KMS-11 (cell line): Measurements from ENCODE around the gene ELMO1.

Experiments used
- H2AFZ ChIP-seq: fragments of 200-600 bp; sonication (generic); 2 replicates; pipeline ENCODE4 v1.6.1; 2016; ENCODE audit warnings: antibody characterized with exemption, mixed run types, low read depth
- H3K27ac ChIP-seq: fragments of 200-600 bp; sonication (generic); 2 replicates; pipeline ENCODE4 v1.6.1; 2016; ENCODE audit warnings: mild to moderate bottlenecking, mixed run types
- H3K27me3 ChIP-seq: fragments of 200-600 bp; sonication (generic); 2 replicates; pipeline ENCODE4 v1.6.1; 2017; ENCODE audit warnings: mild to moderate bottlenecking, low read depth, mixed run types, moderate library complexity; ENCODE audit not compliant: insufficient read depth
- H3K36me3 ChIP-seq: fragments of 200-600 bp; sonication (generic); 2 replicates; pipeline ENCODE4 v1.6.1; 2017; ENCODE audit warnings: mild to moderate bottlenecking, mixed run types; ENCODE audit not compliant: insufficient read depth
- H3K4me1 ChIP-seq: fragments of 200-600 bp; sonication (generic); 2 replicates; pipeline ENCODE4 v1.6.1; 2016; ENCODE audit warnings: mild to moderate bottlenecking, low read depth, mixed run types; ENCODE audit not compliant: poor library complexity, severe bottlenecking
- H3K4me2 ChIP-seq: fragments of 200-600 bp; sonication (generic); 2 replicates; pipeline ENCODE4 v1.7.0; 2016; ENCODE audit warnings: mild to moderate bottlenecking, mixed run types
- H3K4me3 ChIP-seq: fragments of 200-600 bp; sonication (generic); IDR thresholded peaks from 2 replicates; pipeline ENCODE4 v1.6.1; 2017; ENCODE audit warnings: low read depth, low read length, mixed read lengths; ENCODE audit not compliant: insufficient read depth
- H3K79me2 ChIP-seq: fragments of 200-600 bp; sonication (generic); 2 replicates; pipeline ENCODE4 v1.6.1; 2016; ENCODE audit warnings: low read depth, mixed run types; ENCODE audit not compliant: insufficient read depth
- H3K9ac ChIP-seq: fragments of 200-600 bp; sonication (generic); 2 replicates; pipeline ENCODE4 v1.6.1; 2016; ENCODE audit warnings: mild to moderate bottlenecking, mixed run types
- H4K20me1 ChIP-seq: fragments of 200-600 bp; sonication (generic); 2 replicates; pipeline ENCODE4 v1.6.1; 2016; ENCODE audit warnings: mild to moderate bottlenecking, mixed run types; ENCODE audit not compliant: insufficient read depth
- CTCF ChIP-seq: fragments of 200-600 bp; sonication (generic); conservative IDR thresholded peaks from 2 replicates; pipeline ENCODE4 v1.6.1; 2017; ENCODE audit warnings: low read depth, mild to moderate bottlenecking, antibody characterized with exemption, low read length, moderate library complexity, mixed read lengths

ELMO1 gene

GRCh38 chr7:37450035-37450434 is 1.4 kb upstream of the ELMO1 start:
- Histone ChIP-seq H2AFZ (peak overlapping the region; percentile 93), H3K9ac (no peak overlapping the region), H4K20me1 (no peaks in the 10 kb centered on the region), H3K27ac (no peak overlapping the region), H3K79me2 (no peaks in the 10 kb centered on the region), H3K36me3 (no peaks in the 10 kb centered on the region), H3K4me2 (peak overlapping the region; percentile 99; the same call in 1 of the 2 replicates), H3K4me3 (no peak overlapping the region), H3K4me1 (peaks cover 8% of the 10 kb centered on the region), H3K27me3 (no peaks in the 10 kb centered on the region)
- no peak for TF ChIP-seq CTCF

DNA sequence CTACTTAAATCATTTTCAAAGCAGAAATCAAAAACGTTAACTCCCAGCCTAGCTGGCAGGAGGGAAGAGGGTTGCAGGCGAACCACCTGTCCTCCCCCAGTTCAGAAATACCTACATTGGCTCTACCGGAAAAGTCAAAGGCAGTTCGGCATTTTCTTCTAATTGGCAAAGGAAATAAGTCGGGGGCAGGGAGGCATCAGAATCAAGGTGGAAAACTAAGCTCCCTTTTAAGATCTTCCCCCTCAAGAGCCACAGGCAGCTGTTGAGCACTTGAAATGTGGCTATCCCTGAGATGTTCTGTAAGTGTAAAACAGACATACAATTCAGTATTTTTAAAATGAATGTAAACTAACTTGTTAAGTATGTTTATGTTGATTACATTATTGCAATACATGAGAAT is 957 bp upstream of the ELMO1 start:
- Histone ChIP-seq H3K4me1 (peaks cover 8% of the 10 kb centered on the region), H4K20me1 (no peaks in the 10 kb centered on the region), H3K27me3 (no peaks in the 10 kb centered on the region), H3K36me3 (no peaks in the 10 kb centered on the region), H3K4me3 (no peak overlapping the region), H3K27ac (peak overlapping the region; percentile 46; the same call in 1 of the 2 replicates), H3K79me2 (no peaks in the 10 kb centered on the region), H2AFZ (peak overlapping the region; percentile 93), H3K9ac (peak overlapping the region; percentile 58; the same call in 1 of the 2 replicates), H3K4me2 (peak overlapping the region; percentile 99)
- TF ChIP-seq CTCF: no peak

DNA sequence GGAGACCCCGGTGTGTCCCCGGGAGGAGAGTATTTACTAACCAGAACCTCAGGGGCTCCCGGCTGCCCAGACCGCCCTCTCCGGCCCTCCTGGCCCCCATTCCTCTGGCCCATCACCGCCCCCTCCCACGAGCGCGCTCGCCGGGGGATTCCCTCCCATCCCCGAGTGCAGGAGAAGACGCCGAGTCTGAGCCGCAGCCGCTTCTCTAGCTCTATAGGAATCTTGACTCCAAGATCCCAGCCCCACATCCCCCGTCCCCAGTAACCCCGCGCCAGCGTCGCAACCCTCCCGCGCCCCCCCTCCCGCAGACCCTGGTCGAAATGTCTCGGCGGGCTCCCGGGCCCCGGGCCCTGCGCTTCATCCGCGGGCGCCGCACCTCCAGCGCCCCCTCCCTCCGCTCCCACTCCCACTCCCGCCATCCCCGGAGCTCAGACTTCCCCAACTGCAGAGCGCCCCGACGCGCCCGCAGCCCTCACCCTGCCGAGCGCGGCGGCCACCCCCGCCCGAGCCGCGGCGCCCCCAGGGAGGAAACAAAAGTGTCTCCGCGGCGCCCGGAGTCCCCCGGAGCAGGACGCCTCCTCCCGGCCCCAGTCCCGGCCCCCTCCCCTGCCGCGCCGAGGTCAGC is 541 bp downstream of the ELMO1 start:
- TF ChIP-seq CTCF: no peak
- Histone ChIP-seq H3K4me1 (peaks cover 8% of the 10 kb centered on the region), H2AFZ (peak overlapping the region; percentile 93), H3K4me2 (peak overlapping the region; percentile 99), H4K20me1 (no peaks in the 10 kb centered on the region), H3K27me3 (no peaks in the 10 kb centered on the region), H3K27ac (peak overlapping the region; percentile 46), H3K9ac (peak overlapping the region; percentile 58), H3K79me2 (no peaks in the 10 kb centered on the region), H3K36me3 (no peaks in the 10 kb centered on the region), H3K4me3 (no peak overlapping the region)

DNA sequence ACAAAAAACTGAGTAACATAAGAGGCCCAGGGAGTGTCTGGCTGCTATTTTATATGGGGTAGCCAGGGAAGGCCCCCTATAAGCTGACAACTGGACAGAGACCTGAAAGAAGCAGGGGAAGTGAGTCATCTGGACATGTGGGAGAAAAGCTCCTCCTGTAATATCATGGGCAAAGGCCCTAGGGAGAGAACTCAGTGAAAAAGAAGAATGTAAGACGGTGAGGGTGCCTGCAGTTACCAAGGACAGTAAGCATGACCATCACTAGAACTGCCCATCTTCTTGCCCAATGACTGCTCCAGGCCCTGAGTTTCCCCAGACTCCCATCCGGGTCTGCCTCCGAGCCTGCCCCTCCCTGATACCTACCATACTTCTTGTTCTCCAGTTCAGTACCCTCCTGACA is 2.3 kb downstream of the ELMO1 start:
- Histone ChIP-seq H3K27ac (no peak overlapping the region), H3K4me1 (peaks cover 8% of the 10 kb centered on the region), H3K79me2 (no peaks in the 10 kb centered on the region), H4K20me1 (no peaks in the 10 kb centered on the region), H3K4me2 (no peak overlapping the region), H3K36me3 (no peaks in the 10 kb centered on the region), H3K9ac (no peak overlapping the region), H3K4me3 (no peak overlapping the region), H3K27me3 (no peaks in the 10 kb centered on the region), H2AFZ (no peak overlapping the region)
- no peak for TF ChIP-seq CTCF
